Panc1 (cell line): ENCODE results near the gene SLC12A9. TPM values are rescaled to one million over a fixed set of nuclear protein-coding genes. Genes with fewer than 3 reads are reported as not detected.

ENCODE experiments used
- ATAC-seq: fragments of 200-7000 bp; cut with Tn5 transposase; 2 replicates; pipeline ENCODE4 v1.9.1; 2020; ENCODE audit warnings: mild to moderate bottlenecking, moderate library complexity
- BruUV-seq: library from RNA; stranded (reverse); fragments of 400-500 nt; replicated peaks from 2 replicates; lab custom pipeline; 2021; lab: Mats Ljungman, UMichigan
- CTCF ChIA-PET: fragments of 300-600 bp; sonication (Branson Sonifier 250); formaldehyde crosslinking; loops from one replicate; lab custom pipeline; 2022; ENCODE audit warnings: antibody characterized with exemption; lab: Charles Lee
- POLR2A ChIA-PET: fragments of 300-600 bp; sonication (Branson Sonifier 250); formaldehyde crosslinking; loops from one replicate; lab custom pipeline; 2022; ENCODE audit warnings: antibody characterized with exemption; lab: Charles Lee
- DNase-seq: peaks from one replicate; pipeline ENCODE4 v3.0.0-alpha.2; 2010; ENCODE audit warnings: low read depth, low spot score
- H3K27ac ChIP-seq: 2 replicates; pipeline ENCODE4 v1.5.1; 2011; ENCODE audit warnings: mild to moderate bottlenecking, low read length, inconsistent platforms
- H3K27me3 ChIP-seq: fragments of 200-500 bp; sonication (Bioruptor generic); 2 replicates; pipeline ENCODE4 v1.6.0; 2014; ENCODE audit warnings: low read length, inconsistent platforms; ENCODE audit not compliant: control insufficient read depth, insufficient read depth
- H3K36me3 ChIP-seq: fragments of 200-500 bp; sonication (Bioruptor generic); 2 replicates; pipeline ENCODE4 v1.5.1; 2014; ENCODE audit warnings: inconsistent platforms, mild to moderate bottlenecking, low read length, moderate library complexity; ENCODE audit not compliant: control insufficient read depth, insufficient read depth
- H3K4me1 ChIP-seq: 2 replicates; pipeline ENCODE4 v1.5.1; 2011; ENCODE audit warnings: inconsistent platforms, mild to moderate bottlenecking, low read length, moderate library complexity; ENCODE audit not compliant: control insufficient read depth, insufficient read depth
- H3K4me3 ChIP-seq, 2 experiments: 2 replicates each; pipeline ENCODE4 v1.5.1; 2011 to 2012; ENCODE audit warnings: low read depth in 2 of 2, low read length in 2 of 2, mild to moderate bottlenecking in 2 of 2, inconsistent platforms in 1 of 2, moderate library complexity in 1 of 2
- H3K9me3 ChIP-seq: fragments of 200-500 bp; sonication (Bioruptor generic); 2 replicates; pipeline ENCODE4 v1.5.1; 2014; ENCODE audit warnings: low read depth, mild to moderate bottlenecking, inconsistent platforms, low read length, moderate library complexity; ENCODE audit not compliant: control insufficient read depth, insufficient read depth
- POLR2AphosphoS5 ChIP-seq: IDR thresholded peaks from 2 replicates; pipeline ENCODE4 v1.6.1; 2012; ENCODE audit warnings: mild to moderate bottlenecking, low read depth, low read length, moderate library complexity
- REST ChIP-seq, 2 experiments: IDR thresholded peaks; 2 replicates each; pipeline ENCODE4 v1.6.1; 2011 to 2012; ENCODE audit warnings: low read depth in 2 of 2, control low read depth in 1 of 2, low read length in 1 of 2, mild to moderate bottlenecking in 1 of 2, moderate library complexity in 1 of 2; ENCODE audit not compliant: insufficient read depth in 1 of 2
- SIN3A ChIP-seq: IDR thresholded peaks from 2 replicates; pipeline ENCODE4 v1.6.1; 2012; ENCODE audit warnings: low read depth, mild to moderate bottlenecking, low read length, moderate library complexity, borderline replicate concordance; ENCODE audit not compliant: insufficient read depth
- TCF7L2 ChIP-seq: IDR thresholded peaks from 2 replicates; pipeline ENCODE4 v1.6.1; 2011; ENCODE audit warnings: mild to moderate bottlenecking, low read depth, low read length, inconsistent platforms
- in situ Hi-C: cut with HindIII; loops from 2 replicates; pipeline ENCODE4 v1.10.0; 2016; ENCODE audit warnings: low sequenced_read_pairs, low pct_unique_long_range_greater_than_20kb
- intact Hi-C: fragments of 100-400 bp; cut with micrococcal nuclease; formaldehyde crosslinking; loops from one replicate; pipeline ENCODE4 v1.10.0; 2022; ENCODE audit not compliant: unreplicated experiment
- total RNA-seq: library from RNA; stranded (reverse); gene quantifications from one replicate; pipeline ENCODE4 v1.2.1, GENCODE V29; 2021; ENCODE audit not compliant: unreplicated experiment
- TF ChIP-seq, protein P1 (sequence below): fragments of 450-650 bp; IDR thresholded peaks from 2 replicates; pipeline ENCODE4 v1.5.1; 2017; ENCODE audit warnings: mild to moderate bottlenecking

The SLC12A9 gene
- total RNA-seq, 1 experiment from 2014 or later: 31.1 TPM

- Histone ChIP-seq H3K27me3 (no peaks in the 10 kb centered on the region; the same call in 1 of the 2 replicates), H3K36me3 (peaks cover 9% of the 10 kb centered on the region), H3K4me3 (no peak overlapping the region), H3K9me3 (no peaks in the 10 kb centered on the region), H3K4me1 (peaks cover 46% of the 10 kb centered on the region), H3K27ac (no peak overlapping the region)
- ChIA-PET CTCF (interaction anchor here (0.6 kb wide), 1 partner anchor 326 kb away, joined by 3 read pairs; the partner anchor contains the start of gene PLOD3), POLR2A (interaction anchor here (0.6 kb wide), 2 partner anchors 69 to 212 kb away, joined by 6 to 8 read pairs; no protein-coding TSS in a partner anchor)
- BruUV-seq: no TSS peak
- no peak for TF ChIP-seq REST (IDR thresholded peaks at IDR 0.05; ENCODE audit: insufficient read depth in 1 of 2, low read depth in 2 of 2, low read length in 1 of 2)
- TF ChIP-seq, protein P1, sequence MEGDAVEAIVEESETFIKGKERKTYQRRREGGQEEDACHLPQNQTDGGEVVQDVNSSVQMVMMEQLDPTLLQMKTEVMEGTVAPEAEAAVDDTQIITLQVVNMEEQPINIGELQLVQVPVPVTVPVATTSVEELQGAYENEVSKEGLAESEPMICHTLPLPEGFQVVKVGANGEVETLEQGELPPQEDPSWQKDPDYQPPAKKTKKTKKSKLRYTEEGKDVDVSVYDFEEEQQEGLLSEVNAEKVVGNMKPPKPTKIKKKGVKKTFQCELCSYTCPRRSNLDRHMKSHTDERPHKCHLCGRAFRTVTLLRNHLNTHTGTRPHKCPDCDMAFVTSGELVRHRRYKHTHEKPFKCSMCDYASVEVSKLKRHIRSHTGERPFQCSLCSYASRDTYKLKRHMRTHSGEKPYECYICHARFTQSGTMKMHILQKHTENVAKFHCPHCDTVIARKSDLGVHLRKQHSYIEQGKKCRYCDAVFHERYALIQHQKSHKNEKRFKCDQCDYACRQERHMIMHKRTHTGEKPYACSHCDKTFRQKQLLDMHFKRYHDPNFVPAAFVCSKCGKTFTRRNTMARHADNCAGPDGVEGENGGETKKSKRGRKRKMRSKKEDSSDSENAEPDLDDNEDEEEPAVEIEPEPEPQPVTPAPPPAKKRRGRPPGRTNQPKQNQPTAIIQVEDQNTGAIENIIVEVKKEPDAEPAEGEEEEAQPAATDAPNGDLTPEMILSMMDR: no peak
- no peak for TF ChIP-seq POLR2AphosphoS5
- no peak for TF ChIP-seq SIN3A
- TF ChIP-seq TCF7L2: no peak
- DNase-seq (no peak), ATAC-seq (no peak)
- in situ Hi-C loops: no loop called here
- intact Hi-C loops: loop anchor here (5.0 kb wide), 1 partner anchor 391 kb away; no protein-coding TSS in a partner anchor
Observed at GRCh38 chr7:100891568-100892247, 39.2 kb downstream of the SLC12A9 start.

GRCh38 chr7:100892364-100893317, 40.1 kb downstream of the SLC12A9 start:
- CTCF ChIA-PET: interaction anchor here (0.6 kb wide), 1 partner anchor 250 kb away, joined by 8 read pairs; no protein-coding TSS in a partner anchor
- DNase-seq (no peak), ATAC-seq (no peak)
- BruUV-seq: no TSS peak
- Histone ChIP-seq H3K27me3 (no peaks in the 10 kb centered on the region; the same call in 1 of the 2 replicates), H3K9me3 (no peaks in the 10 kb centered on the region), H3K27ac (no peak overlapping the region), H3K4me1 (peaks cover 40% of the 10 kb centered on the region), H3K36me3 (peaks cover 4% of the 10 kb centered on the region), H3K4me3 (no peak overlapping the region)
- in situ Hi-C loops (no loop called here), intact Hi-C loops (loop anchor here (5.0 kb wide), 1 partner anchor 390 kb away; no protein-coding TSS in a partner anchor)
- POLR2A ChIA-PET: no interaction called here
- no peak for TF ChIP-seq SIN3A
- TF ChIP-seq POLR2AphosphoS5: no peak
- TF ChIP-seq, protein P1: no peak
- TF ChIP-seq TCF7L2: no peak
- TF ChIP-seq REST (IDR thresholded peaks at IDR 0.05; ENCODE audit: insufficient read depth in 1 of 2, low read depth in 2 of 2, low read length in 1 of 2): no peak
